Measurements from ENCODE around the gene CAMTA1. TPM values are rescaled to one million over a fixed set of nuclear protein-coding genes. Genes with fewer than 3 reads are reported as not detected.
A peak's percentile ranks its signal among the peaks of the same experiment; 100 is the strongest.

Gene CAMTA1
- total and polyA plus RNA-seq, 9 of the 15 experiments (the other 6 are each of a cell fraction or from before 2014, with no cell fraction given): 43.9 to 161 (median 65.9) TPM

DNA sequence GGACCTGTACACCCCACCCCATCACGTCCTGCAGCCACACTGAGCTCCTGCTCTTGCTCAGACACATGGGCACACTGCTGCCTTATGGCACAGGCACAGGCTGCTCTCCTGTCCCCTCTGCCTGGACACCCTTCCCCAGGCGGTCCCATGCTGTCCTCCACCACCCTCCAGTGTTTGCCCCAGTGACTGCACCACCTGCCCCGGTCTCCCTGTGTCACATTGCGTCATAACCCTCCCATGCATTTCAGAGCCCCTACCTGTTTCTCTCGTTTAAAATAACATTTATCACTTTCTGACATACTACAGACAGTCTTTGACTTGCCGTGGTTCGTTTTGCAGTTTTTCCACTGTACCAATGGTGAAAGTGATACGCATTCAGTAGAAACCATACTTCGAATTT, 159.2 kb downstream of the CAMTA1 start (continued):
- TF ChIP-seq RAD21 (CRISPR knock-in tag; conservative IDR thresholded peaks at IDR 0.05 in 1 of 2, IDR thresholded peaks at IDR 0.05 in 1 of 2): 0 out of 4 replicates have a peak, but pooled peaks of 1 of the 2 experiments have one; percentile 24

- POLR2A ChIA-PET: no interaction called here
- CTCF ChIA-PET (ENCODE audit: low intra/inter-chr PET ratio): no interaction called here
- intact Hi-C loops (cut with micrococcal nuclease) (no loop called here), in situ Hi-C loops (cut with MboI) (no loop called here)
- Histone ChIP-seq H3K36me3 (ENCODE audit: control insufficient read depth, insufficient read depth, low read length) (no peaks in the 10 kb centered on the region), H3K4me1 (replicated peaks in 1 of 2; ENCODE audit: control insufficient read depth in 2 of 2, insufficient read depth in 2 of 2, low read length in 2 of 2) (no peaks in the 10 kb centered on the region), H3K9me3 (replicated peaks; ENCODE audit: control insufficient read depth, insufficient read depth, low read depth, low read length) (no peaks in the 10 kb centered on the region), H3K4me3 (no peak overlapping the region), H3K79me2 (ENCODE audit: control insufficient read depth, insufficient read depth, low read length) (no peaks in the 10 kb centered on the region), H3K9ac (ENCODE audit: insufficient read depth in 1 of 2, low read depth in 2 of 2, low read length in 2 of 2) (no peak overlapping the region), H3K27ac (ENCODE audit: extremely low read depth, low read depth, low read length) (no peak overlapping the region), H3K27me3 (ENCODE audit: control insufficient read depth in 2 of 2, insufficient read depth in 2 of 2, low read length in 2 of 2) (peaks cover 14 to 37% of the 10 kb centered on the region in 2 experiments), H3K4me2 (ENCODE audit: insufficient read depth, low read length) (no peak overlapping the region), H4K20me1 (replicated peaks; ENCODE audit: control insufficient read depth, insufficient read depth, low read length) (peaks cover 11% of the 10 kb centered on the region; the same call in 1 of the 2 replicates), H3K9me1 (ENCODE audit: control insufficient read depth, insufficient read depth, low read length) (no peaks in the 10 kb centered on the region), H2AFZ (ENCODE audit: low read depth, low read length) (no peak overlapping the region)
- no TSS peak for BruUV-seq (replicated peaks)
- TF ChIP-seq SMARCA5 (IDR thresholded peaks at IDR 0.05) (peak; percentile 77; the same call in 1 of the 2 replicates), KDM1A (IDR thresholded peaks at IDR 0.05) (peak in 1 of 2 experiments; percentile 60; a peak in 2 of 4 replicates), BCOR (IDR thresholded peaks at IDR 0.05) (peak; percentile 92), RCOR1 (IDR thresholded peaks at IDR 0.05; ENCODE audit: borderline replicate concordance in 1 of 2, low read depth in 2 of 2, low read length in 2 of 2) (peak in 1 of 2 experiments; percentile 61; a peak in 1 of 4 replicates), ARHGAP35 (IDR thresholded peaks at IDR 0.05; ENCODE audit: partially characterized antibody) (no peak), RBM25 (IDR thresholded peaks at IDR 0.05; ENCODE audit: low read depth, low read length, severe bottlenecking) (peak; percentile 96), ADNP (tag; IDR thresholded peaks at IDR 0.05) (peak; percentile 62; the same call in 1 of the 2 replicates)
- TF ChIP-seq, protein P1, sequence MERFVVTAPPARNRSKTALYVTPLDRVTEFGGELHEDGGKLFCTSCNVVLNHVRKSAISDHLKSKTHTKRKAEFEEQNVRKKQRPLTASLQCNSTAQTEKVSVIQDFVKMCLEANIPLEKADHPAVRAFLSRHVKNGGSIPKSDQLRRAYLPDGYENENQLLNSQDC (CRISPR knock-in tag; IDR thresholded peaks at IDR 0.05): no peak
- ATAC-seq (no peak), FAIRE-seq (no peak), DNase-seq (ENCODE audit: extremely low read depth in 1 of 4, low spot score in 3 of 4) (no peak)
- WGBS (ENCODE audit: insufficient coverage, low coverage, missing lambda C conversion rate): 0% methylated on average over 2 of the region's 2 CpGs
These were observed 162.7 kb downstream of the CAMTA1 start for GRCh38 chr1:6947952-6948351.
